Dedifferentiated amniotic fluid mesenchymal stem cell (primary cell): ENCODE data around the gene KRT80.
A peak's percentile ranks its signal among the peaks of the same experiment; 100 is the strongest.

Source experiments
- DNase-seq: peaks from one replicate; pipeline ENCODE4 v3.0.0-alpha.2; 2016; ENCODE audit errors: extremely low spot score

KRT80 gene

DNA sequence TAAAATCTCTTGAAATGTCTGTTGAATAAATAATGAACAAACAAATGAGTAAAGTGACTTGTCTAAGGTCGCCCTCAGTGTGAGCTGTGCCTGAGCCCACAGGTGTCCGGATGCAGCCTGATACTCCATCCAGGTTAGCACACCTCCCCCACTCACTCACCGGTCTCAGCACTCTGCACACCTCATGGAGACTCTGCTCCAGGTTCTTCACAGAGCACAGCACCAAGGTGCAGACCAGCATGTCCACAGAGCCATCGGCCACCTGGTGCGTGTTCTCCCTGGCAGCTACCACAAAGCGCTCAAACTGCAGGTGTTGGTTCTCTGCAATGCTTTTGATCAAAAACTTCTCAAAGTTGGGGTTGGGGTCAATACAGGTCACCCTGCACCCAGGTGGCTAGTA lies 37.1 kb upstream of the KRT80 start:
- no peak for DNase-seq

DNA sequence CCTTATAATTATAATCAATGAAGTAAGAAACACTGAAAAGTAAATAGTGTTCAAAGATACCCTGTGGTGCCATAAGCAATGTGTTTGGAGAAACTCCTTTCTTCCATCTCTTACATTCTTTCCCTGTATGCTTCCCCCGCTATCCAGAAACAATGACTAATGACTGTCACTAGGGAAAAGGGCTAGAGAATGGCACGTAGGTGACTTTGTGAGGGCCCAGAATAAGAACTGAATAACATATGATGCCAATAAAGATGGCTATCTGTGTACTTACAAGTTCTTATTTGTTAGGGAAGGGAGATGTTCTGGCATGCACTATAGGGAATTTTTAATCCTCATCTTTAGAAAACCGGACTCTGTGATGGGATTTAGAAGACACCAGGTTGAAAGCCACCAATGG lies 36.6 kb upstream of the KRT80 start:
- DNase-seq: no peak

DNA sequence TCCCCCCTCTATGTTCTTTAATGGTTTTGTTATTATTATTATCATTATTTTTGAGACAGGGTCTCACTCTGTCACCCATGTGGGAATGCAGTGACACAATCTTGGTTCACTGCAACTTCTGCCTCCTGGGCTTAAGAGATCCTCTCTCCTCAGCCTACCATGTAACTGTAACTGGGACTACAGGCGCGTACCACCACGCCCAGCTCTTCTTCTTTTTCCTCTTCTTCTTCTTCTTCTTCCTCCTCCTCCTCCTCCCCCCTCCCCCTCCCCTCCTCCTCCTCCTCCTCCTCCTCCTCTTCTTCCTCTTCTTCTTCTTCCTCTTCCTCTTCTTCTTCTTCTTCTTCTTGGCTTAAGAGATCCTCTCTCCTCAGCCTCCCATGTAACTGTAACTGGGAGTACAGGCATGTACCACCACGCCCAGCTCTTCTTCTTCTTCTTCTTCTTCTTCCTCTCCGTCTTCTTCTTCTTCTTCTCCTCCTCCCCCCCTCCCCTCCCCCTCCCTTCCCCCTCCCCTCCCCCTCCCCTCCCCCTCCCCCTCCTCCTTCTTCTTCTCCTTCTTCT lies 35.9 kb upstream of the KRT80 start:
- no peak for DNase-seq

DNA sequence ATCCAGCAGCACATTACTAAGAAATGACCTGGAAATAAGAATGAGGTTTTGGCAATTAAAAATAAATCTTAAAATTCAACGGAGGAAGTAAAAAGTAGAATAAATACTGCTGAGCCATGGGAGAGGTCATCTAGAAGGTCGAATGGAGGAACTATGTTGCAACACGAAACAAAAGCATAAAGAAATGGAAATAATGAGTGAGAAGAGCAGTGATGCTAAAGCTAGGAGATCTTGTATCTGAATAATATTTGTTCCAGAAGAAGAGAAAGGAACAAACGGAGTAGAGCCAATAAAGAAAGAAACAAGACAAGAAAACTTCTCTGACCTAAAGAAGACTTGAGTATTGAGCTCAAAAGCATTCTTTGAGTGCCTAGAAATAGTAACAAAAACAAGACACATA lies 34.6 kb upstream of the KRT80 start:
- no peak for DNase-seq

DNA sequence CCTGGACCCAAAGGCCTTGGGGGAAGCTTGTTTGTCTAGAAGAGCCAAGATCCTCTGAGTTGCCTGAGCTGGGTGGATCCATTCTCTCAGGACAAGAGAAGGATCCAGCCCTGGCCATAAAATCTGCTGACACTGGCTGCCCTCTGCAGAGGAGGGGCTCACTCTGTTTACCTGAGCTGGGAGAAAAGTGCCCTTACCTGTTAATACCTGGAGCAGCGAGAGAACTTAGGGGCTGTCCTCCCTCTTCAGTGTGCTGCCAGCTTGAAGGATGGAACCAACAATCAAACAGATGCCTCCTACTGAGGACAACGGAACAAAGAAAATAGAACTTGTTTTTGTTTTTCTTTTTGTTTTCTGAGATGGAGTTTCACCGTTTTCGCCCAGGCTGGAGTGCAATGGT lies 33.9 kb upstream of the KRT80 start:
- DNase-seq: no peak

DNA sequence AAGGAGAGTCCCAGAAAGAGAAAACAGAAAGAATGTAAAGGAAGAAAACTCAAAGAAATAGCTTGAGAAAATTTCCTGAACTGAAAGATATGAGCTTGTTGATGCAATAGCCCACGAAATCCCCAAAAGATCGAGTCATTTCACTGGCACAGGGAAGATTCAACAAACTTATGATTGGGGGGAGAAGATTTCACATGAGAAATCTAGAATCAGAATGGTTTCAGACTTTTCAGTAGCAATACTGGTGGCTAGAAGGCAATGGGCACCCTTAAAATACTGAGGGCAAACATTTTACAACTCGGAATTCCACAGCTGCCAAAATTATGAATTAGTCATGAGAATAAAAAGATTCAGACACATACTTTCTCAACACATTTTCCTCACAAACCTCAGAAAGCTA lies 32.3 kb upstream of the KRT80 start:
- DNase-seq: no peak

DNA sequence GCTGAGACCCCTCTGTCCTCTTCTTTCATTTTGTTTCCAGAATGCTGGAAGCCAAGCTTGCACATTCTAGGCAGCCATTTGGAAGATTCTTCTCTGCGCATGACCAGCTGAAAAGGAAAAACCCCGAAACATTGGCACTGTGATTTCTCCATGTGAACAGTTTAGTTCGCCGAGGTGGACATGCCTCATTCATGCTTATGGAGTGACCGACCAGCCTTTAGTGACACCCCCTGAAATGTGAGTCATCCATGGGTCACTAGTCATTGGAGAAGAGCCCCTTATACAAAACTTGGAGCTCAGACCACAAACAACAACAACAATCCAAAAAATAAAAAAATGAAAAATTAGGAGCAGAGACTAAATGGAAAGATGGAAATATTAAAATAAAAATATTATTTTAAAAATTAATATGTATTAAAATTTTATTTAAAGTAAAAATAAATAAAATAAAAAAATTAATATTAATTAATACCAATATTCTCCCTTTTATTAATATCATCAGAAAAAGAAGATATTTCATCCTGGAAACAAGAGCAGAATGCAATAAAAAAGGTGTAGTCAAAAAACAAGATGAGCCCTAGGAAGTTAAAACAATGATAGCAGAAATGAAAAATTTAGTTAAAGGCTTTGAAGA lies 31.7 kb upstream of the KRT80 start:
- DNase-seq: no peak

DNA sequence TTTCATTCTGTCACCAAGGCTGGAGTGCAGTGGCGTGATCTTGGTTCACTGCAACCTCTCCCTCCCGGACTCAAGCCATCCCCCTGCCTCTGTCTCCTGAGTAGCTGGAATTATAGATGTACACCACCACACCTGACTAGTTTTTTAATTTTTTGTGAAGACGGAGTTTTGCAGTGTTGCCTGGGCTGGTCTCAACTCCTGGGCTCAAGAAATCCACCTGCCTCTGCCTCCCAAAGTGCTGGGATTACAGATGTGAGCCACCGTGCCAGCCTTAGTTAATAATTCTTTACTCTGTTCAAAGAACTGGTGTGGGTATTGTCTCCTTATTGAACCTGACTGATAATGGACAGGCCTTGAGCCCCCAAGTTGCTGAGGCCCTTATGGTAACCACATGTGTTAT lies 30.9 kb upstream of the KRT80 start:
- DNase-seq: no peak

DNA sequence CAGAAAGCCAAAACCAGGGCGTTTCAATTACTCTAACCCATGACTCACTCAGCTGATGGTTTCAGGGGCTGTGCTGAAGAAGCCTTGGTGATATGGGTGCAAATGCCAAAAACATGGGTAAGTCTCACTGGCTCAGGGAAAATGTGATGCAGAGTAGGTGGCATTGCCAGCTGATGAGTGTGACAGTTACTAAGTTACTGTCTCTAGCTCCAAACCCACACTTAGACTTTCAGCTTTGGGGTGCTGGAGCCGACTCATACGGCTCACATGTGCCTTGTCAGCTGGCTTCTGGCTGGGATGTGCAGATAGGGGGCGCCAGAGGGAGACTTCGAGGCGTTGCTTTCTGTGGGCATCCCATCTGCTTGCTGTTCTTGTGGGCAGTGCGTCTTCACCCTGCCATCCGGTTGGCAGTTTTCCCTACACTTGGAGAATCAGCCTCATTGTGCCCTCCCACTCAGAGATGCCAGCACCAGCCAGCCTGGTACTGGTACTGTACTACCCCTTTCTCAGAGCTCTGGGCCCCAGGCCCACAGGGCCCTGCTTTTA lies 30.2 kb upstream of the KRT80 start:
- no peak for DNase-seq

DNA sequence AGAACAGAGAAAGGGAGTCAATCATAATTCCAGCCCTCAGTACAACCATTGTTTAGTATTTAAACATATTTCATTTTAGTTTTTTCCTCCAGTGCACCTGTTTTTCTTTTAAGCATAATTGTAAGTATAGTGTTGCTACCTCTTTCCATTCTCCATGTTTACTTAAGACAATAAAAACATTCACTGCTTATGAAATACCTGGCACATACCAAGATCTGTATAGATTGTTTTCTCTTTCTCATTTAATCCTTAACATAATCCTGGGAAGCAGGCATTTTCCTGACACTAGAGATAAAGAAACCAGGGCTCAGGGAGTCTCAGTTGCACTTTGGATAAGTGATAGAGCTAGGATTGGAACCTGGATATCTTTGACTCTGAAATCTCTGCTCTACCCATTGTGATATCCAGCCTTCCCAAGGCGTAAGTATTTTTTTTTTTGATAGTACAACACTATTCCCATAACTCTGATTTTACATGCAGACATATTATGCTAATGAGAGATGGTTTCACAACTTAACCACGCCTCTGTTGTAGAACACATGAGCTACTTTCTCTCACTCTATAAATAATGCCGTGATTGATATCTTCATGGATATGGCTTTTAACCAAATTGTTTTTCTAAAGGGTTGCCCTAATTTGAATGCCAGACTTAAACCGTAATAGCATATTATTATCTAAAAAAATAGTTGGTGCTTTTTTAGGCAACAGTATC lies 29.4 kb upstream of the KRT80 start:
- DNase-seq: no peak

DNA sequence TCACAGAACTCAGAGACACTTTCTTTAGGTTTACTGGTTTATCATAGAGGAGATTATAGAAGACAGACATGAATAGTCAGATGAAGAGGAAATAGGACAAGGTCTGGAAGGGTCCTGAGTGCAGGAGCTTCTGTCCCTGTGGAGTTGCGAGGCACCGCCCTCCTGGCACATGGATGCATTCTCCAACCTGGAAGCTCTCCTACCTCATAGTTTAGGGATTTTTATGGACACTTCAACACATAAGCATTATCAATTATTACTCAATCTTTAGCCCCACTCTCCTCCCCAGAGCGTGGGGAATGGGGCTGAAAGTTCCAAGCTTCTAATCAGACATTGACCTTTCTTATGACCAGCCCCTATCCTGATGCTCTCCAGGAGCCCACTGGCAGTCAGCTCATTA lies 28.7 kb upstream of the KRT80 start:
- no peak for DNase-seq

DNA sequence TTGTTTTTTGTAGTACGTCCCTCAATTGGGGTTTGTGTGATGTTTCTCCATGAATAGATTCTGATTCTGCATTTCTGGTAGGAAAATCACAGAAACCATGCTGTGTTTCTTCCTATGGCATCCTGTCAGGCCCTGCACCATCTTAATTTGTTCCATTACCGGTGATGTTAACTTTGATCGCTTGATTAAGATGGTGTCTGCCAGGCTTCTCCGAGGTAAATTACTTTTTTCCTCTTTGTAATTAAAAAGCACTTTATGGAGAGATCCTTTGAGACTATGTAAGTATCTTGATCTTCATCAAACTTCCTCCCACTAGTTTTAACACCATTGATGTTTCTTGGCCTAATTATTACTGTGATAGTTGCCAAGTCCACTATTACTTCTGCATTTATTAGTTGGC lies 26.2 kb upstream of the KRT80 start:
- DNase-seq: no peak

DNA sequence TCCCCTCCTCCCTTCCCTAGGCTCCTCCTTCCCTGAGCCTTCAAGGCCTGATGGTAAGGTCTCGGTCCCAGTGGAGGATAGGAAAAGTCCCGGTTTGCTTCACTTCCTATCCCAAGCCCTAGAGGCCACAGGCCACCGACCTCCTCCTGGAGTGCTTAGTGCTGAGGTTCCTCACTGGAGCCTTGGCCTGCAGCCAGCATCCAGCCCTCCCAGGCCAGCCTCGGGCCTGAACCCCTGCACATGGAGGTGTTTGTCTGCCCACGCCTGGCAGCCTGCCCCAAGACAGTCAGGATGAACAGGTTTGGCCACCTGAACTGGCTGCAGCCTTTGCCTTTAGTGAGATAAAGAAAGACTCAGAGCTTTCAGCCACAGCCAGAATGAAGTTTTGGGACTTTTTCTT lies 25.4 kb upstream of the KRT80 start:
- no peak for DNase-seq

DNA sequence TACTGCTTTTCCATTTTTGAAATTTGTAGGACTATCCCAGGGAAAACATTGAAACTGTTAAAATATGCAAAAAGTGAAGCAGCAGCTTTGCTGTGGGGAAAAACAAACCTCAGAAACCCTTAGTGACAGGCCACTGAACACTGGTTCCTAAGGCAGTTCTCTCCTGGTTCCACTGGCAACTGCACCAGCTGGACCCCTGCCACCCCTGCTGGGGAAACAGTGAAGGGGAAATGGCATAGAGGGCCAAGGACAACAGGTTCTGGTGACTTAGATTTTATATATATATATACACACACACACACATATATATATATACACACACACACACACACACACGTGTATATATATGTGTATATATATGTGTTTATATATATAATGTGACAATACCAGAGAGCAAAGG lies 25.0 kb upstream of the KRT80 start:
- no peak for DNase-seq

DNA sequence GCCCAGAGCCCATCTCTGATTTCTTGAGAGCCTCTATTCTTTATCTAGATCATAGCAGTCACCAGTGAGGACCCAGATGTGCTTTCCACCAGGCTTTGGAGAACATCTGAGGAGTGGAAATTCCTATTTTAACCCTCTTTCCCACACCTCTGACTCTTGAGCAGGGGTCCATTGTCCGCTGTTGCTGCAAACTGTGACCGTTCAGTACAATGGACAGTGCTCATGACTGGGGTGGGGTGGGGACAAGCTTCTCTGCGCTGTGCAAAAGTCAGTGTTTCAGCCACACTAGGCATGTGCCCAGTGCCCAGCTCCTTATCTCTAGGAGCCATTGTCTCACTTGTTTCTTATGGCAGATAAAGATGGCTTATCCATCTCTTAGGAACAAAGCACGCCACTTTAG lies 24.3 kb upstream of the KRT80 start:
- no peak for DNase-seq

DNA sequence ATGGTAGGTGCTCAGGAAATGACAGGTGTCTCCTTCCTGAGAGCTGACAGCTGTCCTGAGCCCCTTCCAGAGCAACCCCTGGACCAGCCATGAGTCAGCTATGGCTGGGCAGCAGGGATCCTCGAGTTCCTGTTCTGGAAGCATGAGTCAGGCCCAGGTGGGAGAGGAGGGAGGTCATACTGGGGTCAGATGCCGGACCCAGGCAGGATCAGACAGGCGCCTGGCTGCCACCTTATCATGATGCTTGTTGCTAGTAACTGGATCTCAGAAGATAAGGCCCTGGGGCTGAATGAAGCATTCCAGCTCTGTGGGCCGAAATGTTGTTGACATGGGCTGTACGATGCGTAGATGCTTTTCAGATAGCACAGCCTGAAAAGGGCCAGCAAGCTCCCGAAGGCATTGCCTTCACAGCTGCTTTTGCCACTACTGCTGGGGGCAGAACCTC lies 23.8 kb upstream of the KRT80 start:
- no peak for DNase-seq

DNA sequence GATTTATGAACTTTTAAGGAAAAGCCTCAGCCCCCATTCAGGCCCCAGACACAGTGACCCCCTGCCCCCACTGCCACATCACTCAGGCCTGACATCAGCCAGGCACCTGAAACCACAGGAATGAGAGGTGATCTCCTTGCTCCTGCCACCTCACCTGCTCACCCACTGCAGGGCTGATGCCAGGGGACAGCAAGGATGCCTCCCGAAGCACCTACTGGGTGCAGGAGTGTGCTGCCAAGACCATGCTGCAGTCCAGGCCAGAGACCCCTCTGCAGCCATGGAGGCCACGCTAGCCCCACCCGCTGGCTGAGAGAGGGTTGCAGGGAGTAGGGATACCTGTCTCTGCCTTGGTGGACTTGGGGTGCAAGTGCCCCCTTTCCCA lies 22.6 kb upstream of the KRT80 start:
- no peak for DNase-seq

DNA sequence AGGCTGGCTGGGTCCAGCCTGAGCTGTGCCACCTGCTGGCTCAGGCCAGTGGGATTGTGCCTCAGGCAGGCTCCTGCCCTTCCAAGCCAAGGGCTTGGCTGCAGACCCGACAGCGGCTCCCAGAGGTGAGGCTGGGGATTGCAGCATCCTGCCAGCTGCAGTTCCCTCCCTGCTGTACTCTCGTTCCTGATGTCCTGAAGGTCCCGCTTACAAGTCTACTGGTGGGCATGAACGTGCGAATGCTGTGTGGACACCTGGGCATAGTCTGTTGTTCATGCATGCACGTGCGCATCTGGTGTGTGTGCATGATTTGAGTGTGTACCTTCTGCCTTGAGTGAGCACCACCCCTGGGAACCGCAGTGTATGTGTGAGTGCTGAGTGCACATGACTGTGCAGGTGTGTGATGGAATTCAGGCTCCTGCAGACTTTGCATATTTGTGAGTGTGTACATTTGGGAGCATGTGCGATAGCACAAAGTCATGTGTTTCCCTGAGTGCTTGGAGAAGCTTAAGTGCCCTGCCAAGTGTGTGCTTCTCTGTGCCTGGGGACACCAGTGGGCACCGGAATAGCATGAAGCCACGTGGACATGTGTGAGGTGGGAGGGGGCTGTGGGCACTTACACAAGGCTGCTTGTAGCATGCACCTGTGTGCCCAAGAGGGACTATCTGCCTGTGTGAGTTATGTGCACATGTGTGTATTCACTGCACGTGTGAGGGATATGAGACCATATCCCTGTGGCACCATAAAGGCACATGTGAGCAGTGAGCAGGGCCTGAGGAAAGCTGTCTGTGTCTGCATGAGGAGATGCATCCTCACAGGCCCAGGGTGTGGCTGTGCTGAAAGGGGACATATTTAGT lies 22.0 kb upstream of the KRT80 start:
- DNase-seq: peak; percentile 36

DNA sequence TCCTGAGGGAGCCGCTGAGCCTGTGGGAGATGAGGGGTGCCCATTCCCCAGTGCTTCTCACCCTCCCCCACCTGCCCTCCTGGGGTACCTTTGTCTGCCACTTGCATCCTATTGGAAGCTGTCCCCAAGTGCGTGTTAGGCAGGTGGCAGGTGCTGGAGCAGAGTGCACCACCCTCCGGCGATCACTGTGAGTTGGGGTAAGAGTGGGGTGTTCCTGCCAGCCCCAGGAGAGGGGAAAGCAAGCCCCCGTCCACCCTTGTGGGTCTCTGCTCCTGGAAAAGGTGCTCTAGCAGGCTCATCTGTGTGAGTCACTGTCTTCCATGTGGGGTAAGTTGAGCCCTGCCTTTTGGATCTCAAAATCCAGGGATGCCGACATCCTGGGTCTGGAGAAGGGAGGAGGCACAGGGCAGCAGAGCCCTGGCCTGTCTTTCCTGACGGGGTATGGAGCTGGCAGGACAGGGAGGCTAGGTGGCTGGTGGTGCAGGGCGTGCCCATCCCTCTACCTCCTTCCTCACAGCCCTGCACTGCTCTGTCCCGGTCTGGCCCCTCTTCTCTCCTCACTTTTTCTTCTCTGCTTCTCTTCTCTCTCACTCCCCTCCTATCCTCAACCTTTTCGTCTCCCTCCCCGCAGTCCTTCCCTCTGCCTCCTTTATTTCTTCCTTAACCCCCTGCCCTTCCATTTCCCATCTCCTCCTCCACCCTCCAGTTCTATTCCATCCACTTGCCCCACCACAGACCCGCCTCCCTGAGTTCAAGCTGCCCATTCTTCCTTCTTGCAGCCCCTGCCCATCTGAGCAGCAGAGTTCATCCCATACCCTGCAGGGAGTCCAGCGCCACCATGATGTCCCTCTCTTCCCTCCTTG lies 21.1 kb upstream of the KRT80 start:
- DNase-seq: no peak

DNA sequence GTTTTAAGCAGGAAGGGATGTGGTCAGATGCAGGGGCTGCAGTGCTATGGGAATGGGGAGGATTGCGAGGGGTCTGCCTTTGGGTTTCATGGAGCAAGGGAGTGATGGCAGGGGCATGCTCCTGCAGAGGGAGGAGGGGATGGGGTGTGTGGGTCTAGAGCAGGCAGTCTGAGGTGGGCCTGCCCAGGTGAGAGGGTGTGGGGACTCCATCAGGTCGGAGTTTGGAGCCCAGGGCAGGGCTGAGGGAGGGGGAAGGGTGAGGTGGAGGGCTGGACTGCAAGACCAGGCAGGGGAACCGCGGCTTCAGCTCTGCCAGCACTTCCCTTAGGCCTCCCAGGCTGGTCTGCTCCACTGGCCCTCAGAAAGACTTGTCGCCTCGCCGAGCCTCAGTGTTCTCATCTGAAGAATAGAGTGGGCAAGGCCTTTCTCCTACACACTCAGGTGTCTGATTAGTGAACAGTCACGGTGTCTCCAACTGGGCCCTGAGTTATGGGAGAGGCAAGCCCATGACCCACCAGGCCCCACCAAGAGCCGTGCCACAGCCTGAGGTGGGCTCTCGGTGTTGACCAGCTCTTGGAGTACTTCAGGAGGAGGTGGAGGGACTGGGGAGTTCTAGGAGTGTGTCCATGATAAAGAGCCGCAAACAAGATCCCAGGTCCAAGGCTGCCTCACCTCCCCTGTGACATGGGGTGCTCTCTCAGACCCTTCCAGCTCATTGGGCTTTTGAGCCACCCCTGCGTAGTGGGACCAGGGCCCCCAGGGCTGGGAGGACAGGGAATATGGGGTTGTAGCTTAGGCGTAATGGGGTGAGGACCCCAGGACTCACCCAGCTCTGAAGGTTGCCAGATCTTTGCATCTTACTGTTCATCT lies 20.1 kb upstream of the KRT80 start:
- DNase-seq: no peak
